ENCODE data around the gene GNA14.

GRCh38 chr9:77505232-77505631 is 142.9 kb downstream of the GNA14 start:
- TF ChIP-seq GATA2 (IDR thresholded peaks at IDR 0.05; ENCODE audit: low read depth, low read length) (no peak), GATA3 (IDR thresholded peaks at IDR 0.05; ENCODE audit: low read depth, low read length) (no peak; the same call in 1 of the 2 replicates)

Measured in SH-SY5Y (cell line).